PC-9 (cell line): ENCODE results near the gene PRKAG2. TPM values are rescaled to one million over a fixed set of nuclear protein-coding genes. Genes with fewer than 3 reads are reported as not detected.

Experiments used
- Bru-seq: library from RNA; stranded (reverse); fragments of 400-500 nt; gene quantifications from one replicate; lab custom pipeline; 2021; lab: Mats Ljungman, UMichigan
- BruChase-seq, 2 experiments: library from RNA; stranded (reverse); fragments of 400-500 nt; gene quantifications; one replicate each; lab custom pipeline; 2021; lab: Mats Ljungman, UMichigan
- BruUV-seq: library from RNA; stranded (reverse); fragments of 400-500 nt; replicated peaks from 2 replicates; lab custom pipeline; 2021; lab: Mats Ljungman, UMichigan
- CTCF ChIA-PET: fragments of 300-600 bp; sonication (Branson Sonifier 250); formaldehyde crosslinking; loops from one replicate; lab custom pipeline; 2022; ENCODE audit warnings: antibody characterized with exemption; lab: Charles Lee
- POLR2A ChIA-PET: fragments of 300-600 bp; sonication (Branson Sonifier 250); formaldehyde crosslinking; loops from one replicate; lab custom pipeline; 2022; ENCODE audit warnings: antibody characterized with exemption; ENCODE audit not compliant: unreplicated experiment; lab: Charles Lee
- DNase-seq, 2 experiments: peaks; one replicate each; pipeline versions ENCODE4 v3.0.0 to v3.0.0-alpha.2; 2015 to 2022; ENCODE audit warnings: mixed read lengths in 1 of 2
- H2AFZ ChIP-seq: fragments of 200-600 bp; sonication (generic); 2 replicates; pipeline ENCODE4 v1.8.1; 2017; ENCODE audit warnings: antibody characterized with exemption
- H3F3A ChIP-seq: fragments of 200-600 bp; sonication (generic); 2 replicates; pipeline ENCODE4 v1.8.1; 2017; ENCODE audit warnings: antibody characterized with exemption, mild to moderate bottlenecking, low read depth; ENCODE audit not compliant: insufficient read depth
- H3K27ac ChIP-seq: fragments of 200-600 bp; sonication (generic); 2 replicates; pipeline ENCODE4 v1.6.1; 2016; ENCODE audit warnings: mixed run types
- H3K27me3 ChIP-seq: fragments of 200-600 bp; sonication (generic); 2 replicates; pipeline ENCODE4 v1.6.1; 2016; ENCODE audit warnings: low read depth, mixed run types; ENCODE audit not compliant: insufficient read depth
- H3K36me3 ChIP-seq: fragments of 200-600 bp; sonication (generic); 2 replicates; pipeline ENCODE4 v1.6.1; 2016; ENCODE audit warnings: low read depth, mixed run types
- H3K4me1 ChIP-seq: fragments of 200-600 bp; sonication (generic); replicated peaks from 2 replicates; pipeline ENCODE4 v1.6.1; 2016; ENCODE audit warnings: mixed run types; ENCODE audit not compliant: insufficient read depth
- H3K4me2 ChIP-seq: fragments of 200-600 bp; sonication (generic); 2 replicates; pipeline ENCODE4 v1.6.1; 2017; ENCODE audit warnings: mixed run types
- H3K4me3 ChIP-seq: fragments of 200-600 bp; sonication (generic); 2 replicates; pipeline ENCODE4 v1.6.1; 2016; ENCODE audit warnings: mixed run types
- H3K79me2 ChIP-seq: fragments of 200-600 bp; sonication (generic); 2 replicates; pipeline ENCODE4 v1.6.1; 2017; ENCODE audit warnings: low read depth, mixed run types
- H3K9me2 ChIP-seq: fragments of 200-600 bp; sonication (generic); 2 replicates; pipeline ENCODE4 v1.8.1; 2017; ENCODE audit warnings: mild to moderate bottlenecking; ENCODE audit not compliant: insufficient read depth
- H3K9me3 ChIP-seq: fragments of 200-600 bp; sonication (generic); 2 replicates; pipeline ENCODE4 v1.8.1; 2016; ENCODE audit warnings: low read depth; ENCODE audit not compliant: insufficient read depth
- H4K20me1 ChIP-seq: fragments of 200-600 bp; sonication (generic); 2 replicates; pipeline ENCODE4 v1.8.1; 2017; ENCODE audit not compliant: insufficient read depth
- EZH2 ChIP-seq: fragments of 200-600 bp; sonication (generic); IDR thresholded peaks from 2 replicates; pipeline ENCODE4 v1.8.0; 2017; ENCODE audit warnings: antibody characterized with exemption, low read depth
- intact Hi-C: fragments of 100-400 bp; cut with micrococcal nuclease; formaldehyde crosslinking; loops from one replicate; pipeline ENCODE4 v1.10.0; 2022; ENCODE audit not compliant: unreplicated experiment
- long read RNA-seq: library from polyadenylated mRNA; stranded (forward); transcript quantifications from one replicate; pipeline ENCODE4 v2.0.0, GENCODE V29; 2022
- total RNA-seq: library from RNA; stranded (reverse); gene quantifications from 2 replicates; pipeline ENCODE4 v1.2.3, GENCODE V29; 2021
- TF ChIP-seq, protein P1 (sequence below): fragments of 200-600 bp; sonication (generic); conservative IDR thresholded peaks from 2 replicates; pipeline ENCODE4 v1.6.1; 2017; ENCODE audit warnings: mixed run types, antibody characterized with exemption, mild to moderate bottlenecking, moderate library complexity

Gene PRKAG2
- 32.6 and 37.3 TPM in 2 replicates for total RNA-seq
- Bru-seq, nascent RNA, result percentile 62 among the genes with signal in this experiment
- BruChase-seq, experiment 1, labeled RNA remaining after a 2-hour chase, result percentile 57 among the genes with signal in this experiment
- BruChase-seq, experiment 2, labeled RNA remaining after a 6-hour chase, result percentile 52 among the genes with signal in this experiment
- long read RNA-seq, transcript PRKAG2-203 (12 exons, 2,318 nt), result major isoform, 24 of 54 reads
- long read RNA-seq, partial matches to known transcripts, result 2 of 54 reads
- long read RNA-seq, other reads (novel, unspliced or antisense), result 28 of 54 reads

GRCh38 chr7:151876899-151877777 lies at the start of gene PRKAG2:
Gene PRKAG2 (minus strand): TSS chr7:151877115. CDS start chr7:151876620, 495 bp downstream.
- Histone ChIP-seq H3K4me1 (peaks cover 6% of the 10 kb centered on the region; the same call in 1 of the 2 replicates), H4K20me1 (no peaks in the 10 kb centered on the region), H3K4me3 (peak within 1 kb of the TSS; percentile 65), H2AFZ (peak within 1 kb of the TSS; percentile 89), H3K27ac (no peak within 1 kb of the TSS), H3K36me3 (no peaks in the 10 kb centered on the region), H3K9me3 (no peaks in the 10 kb centered on the region), H3K9me2 (no peaks in the 10 kb centered on the region), H3K79me2 (no peaks in the 10 kb centered on the region), H3F3A (peaks cover 9% of the 10 kb centered on the region; the same call in 1 of the 2 replicates), H3K4me2 (peak within 1 kb of the TSS; percentile 92), H3K27me3 (peaks cover 6% of the 10 kb centered on the region; the same call in 1 of the 2 replicates)
- no TSS peak for BruUV-seq
- POLR2A ChIA-PET, result no interaction called here
- CTCF ChIA-PET, result no interaction called here
- intact Hi-C loops, result loop anchor here (2.0 to 10.0 kb wide), 3 partner anchors 55 to 302 kb away; no protein-coding TSS in a partner anchor
- TF ChIP-seq, protein P1, sequence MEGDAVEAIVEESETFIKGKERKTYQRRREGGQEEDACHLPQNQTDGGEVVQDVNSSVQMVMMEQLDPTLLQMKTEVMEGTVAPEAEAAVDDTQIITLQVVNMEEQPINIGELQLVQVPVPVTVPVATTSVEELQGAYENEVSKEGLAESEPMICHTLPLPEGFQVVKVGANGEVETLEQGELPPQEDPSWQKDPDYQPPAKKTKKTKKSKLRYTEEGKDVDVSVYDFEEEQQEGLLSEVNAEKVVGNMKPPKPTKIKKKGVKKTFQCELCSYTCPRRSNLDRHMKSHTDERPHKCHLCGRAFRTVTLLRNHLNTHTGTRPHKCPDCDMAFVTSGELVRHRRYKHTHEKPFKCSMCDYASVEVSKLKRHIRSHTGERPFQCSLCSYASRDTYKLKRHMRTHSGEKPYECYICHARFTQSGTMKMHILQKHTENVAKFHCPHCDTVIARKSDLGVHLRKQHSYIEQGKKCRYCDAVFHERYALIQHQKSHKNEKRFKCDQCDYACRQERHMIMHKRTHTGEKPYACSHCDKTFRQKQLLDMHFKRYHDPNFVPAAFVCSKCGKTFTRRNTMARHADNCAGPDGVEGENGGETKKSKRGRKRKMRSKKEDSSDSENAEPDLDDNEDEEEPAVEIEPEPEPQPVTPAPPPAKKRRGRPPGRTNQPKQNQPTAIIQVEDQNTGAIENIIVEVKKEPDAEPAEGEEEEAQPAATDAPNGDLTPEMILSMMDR, result no peak; the same call in 1 of the 2 replicates
- no peak for TF ChIP-seq EZH2
- DNase-seq, result peak in 1 of 2 experiments; percentile 52

DNA sequence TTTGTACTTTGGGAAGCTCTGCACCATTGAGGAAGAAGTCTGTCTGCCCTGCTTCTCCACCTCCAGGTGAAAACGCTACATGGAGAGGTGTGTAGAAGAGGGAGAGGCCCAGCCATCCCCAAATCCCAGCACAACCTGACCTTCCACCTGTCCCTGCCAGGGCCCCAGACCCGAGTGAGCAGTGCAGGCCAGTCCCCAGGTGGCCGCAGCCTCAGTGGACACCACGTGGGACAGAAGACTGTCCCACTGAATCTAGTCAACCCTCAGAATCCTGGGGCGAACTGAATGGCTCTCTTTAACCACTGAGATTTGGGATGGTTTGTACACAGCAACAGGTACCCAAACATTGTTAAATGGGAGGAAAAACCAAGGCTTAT lies 49.4 kb upstream of the PRKAG2 start:
- Histone ChIP-seq H3K9me3 (no peaks in the 10 kb centered on the region), H3K27me3 (peaks cover 16% of the 10 kb centered on the region), H2AFZ (no peak overlapping the region), H4K20me1 (no peaks in the 10 kb centered on the region), H3F3A (no peaks in the 10 kb centered on the region), H3K27ac (no peak overlapping the region), H3K9me2 (no peaks in the 10 kb centered on the region), H3K4me1 (no peaks in the 10 kb centered on the region), H3K4me2 (no peak overlapping the region), H3K4me3 (no peak overlapping the region), H3K36me3 (no peaks in the 10 kb centered on the region), H3K79me2 (no peaks in the 10 kb centered on the region)
- POLR2A ChIA-PET, result no interaction called here
- no TSS peak for BruUV-seq
- intact Hi-C loops, result no loop called here
- CTCF ChIA-PET, result no interaction called here
- TF ChIP-seq, protein P1, result no peak
- no peak for TF ChIP-seq EZH2
- DNase-seq, result no peak

DNA sequence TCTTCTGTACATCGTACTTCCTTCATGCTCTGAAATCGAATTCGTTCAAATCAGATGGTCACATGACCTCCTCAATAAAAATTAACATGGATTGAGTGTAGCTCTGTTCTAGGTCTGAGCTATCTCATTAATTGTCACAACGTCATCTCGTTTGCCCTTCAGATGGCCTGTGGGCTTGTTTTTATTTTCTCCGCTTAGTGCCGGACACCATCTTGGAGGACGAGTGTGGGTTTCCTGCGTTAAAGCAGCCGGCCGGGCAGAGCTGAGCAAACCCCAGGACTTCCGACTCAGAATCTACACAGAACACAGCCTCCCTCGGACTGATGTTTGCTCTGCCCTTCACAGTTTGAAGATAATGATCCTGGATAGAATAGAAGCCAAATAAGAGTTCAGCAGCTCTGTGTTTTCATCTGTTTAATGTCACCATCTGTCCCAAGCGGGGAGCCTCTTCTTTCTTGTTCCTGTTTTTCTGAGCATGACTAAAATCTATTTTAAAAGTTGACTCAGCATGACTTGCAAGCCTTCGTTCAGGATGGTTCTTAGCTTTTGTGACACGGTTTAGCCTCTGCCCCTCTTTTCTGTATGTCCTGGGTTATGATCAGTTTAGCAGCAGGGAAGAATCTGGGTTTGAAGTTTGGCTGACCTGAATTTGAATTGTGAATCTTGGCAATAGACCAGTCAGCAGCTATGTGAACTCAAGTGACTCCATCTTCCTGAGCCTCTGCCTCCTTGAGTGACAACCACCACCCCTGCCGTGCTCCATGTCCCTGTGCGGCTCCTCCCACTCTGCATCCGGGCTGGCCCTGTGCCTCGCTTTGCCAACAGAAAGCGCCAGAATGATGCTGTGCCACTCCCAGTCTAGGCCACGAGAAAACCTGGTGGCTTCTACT lies 48.8 kb upstream of the PRKAG2 start:
- H3K27ac ChIP-seq, result no peak overlapping the region
- H3F3A ChIP-seq, result no peaks in the 10 kb centered on the region
- CTCF ChIA-PET, result no interaction called here
- no peaks in the 10 kb centered on the region for H4K20me1 ChIP-seq
- H3K79me2 ChIP-seq, result no peaks in the 10 kb centered on the region
- POLR2A ChIA-PET, result no interaction called here
- H3K4me3 ChIP-seq, result no peak overlapping the region
- H3K9me3 ChIP-seq, result no peaks in the 10 kb centered on the region
- H3K36me3 ChIP-seq, result no peaks in the 10 kb centered on the region
- TF ChIP-seq EZH2, result no peak
- TF ChIP-seq, protein P1, result no peak
- intact Hi-C loops, result no loop called here
- no peak overlapping the region for H3K4me2 ChIP-seq
- H2AFZ ChIP-seq, result no peak overlapping the region
- H3K27me3 ChIP-seq, result peaks cover 18% of the 10 kb centered on the region
- H3K4me1 ChIP-seq, result no peaks in the 10 kb centered on the region
- H3K9me2 ChIP-seq, result no peaks in the 10 kb centered on the region
- BruUV-seq, result no TSS peak
- DNase-seq, result no peak
